ENCODE measurements around the gene PCGF3.

The PCGF3 gene

DNA sequence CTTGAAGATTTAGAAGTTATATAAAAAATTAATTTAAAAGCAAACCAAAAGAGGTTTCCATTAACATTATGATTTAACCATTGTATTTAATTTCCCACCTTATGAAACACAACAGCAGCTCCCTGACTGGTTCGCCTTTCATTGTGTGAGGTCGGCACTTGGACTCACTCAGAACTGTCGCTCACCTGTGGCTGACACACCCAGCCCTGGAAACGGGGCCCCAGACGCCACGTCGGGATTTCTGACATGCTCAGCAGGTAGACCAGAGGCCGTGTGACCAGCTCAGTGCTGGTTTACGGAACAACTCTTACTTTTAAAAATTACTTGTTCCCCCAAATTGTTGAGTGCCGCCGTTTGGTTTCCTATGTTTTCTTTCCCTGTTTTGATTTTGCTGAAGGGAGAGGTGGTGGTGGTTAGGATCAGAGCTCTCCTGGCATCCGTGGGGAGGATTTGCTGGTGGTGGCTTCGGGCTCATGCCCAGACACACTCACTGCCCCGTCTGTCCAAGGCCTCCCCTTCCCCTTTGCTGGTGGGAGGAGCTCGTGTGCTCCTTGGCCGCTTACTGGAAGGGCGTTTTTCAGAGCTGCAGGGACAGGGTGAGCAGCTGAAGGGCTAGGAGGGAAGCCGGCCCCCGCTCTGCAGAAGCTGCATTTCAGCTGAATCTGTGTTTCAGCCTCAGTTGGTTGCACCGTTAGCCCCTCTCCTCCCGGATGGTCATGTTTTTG, 61.1 kb downstream of the PCGF3 start:
- in situ Hi-C loops (cut with HindIII; ENCODE audit: low sequenced_read_pairs) = loop anchor here (5.0 kb wide), 1 partner anchor 81 kb away; no protein-coding TSS in a partner anchor
- DNase-seq (ENCODE audit: low read depth) = no peak
- TF ChIP-seq, protein P1, sequence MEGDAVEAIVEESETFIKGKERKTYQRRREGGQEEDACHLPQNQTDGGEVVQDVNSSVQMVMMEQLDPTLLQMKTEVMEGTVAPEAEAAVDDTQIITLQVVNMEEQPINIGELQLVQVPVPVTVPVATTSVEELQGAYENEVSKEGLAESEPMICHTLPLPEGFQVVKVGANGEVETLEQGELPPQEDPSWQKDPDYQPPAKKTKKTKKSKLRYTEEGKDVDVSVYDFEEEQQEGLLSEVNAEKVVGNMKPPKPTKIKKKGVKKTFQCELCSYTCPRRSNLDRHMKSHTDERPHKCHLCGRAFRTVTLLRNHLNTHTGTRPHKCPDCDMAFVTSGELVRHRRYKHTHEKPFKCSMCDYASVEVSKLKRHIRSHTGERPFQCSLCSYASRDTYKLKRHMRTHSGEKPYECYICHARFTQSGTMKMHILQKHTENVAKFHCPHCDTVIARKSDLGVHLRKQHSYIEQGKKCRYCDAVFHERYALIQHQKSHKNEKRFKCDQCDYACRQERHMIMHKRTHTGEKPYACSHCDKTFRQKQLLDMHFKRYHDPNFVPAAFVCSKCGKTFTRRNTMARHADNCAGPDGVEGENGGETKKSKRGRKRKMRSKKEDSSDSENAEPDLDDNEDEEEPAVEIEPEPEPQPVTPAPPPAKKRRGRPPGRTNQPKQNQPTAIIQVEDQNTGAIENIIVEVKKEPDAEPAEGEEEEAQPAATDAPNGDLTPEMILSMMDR (IDR thresholded peaks at IDR 0.05; ENCODE audit: low read depth, low read length, missing control alignments) = no peak
- no peak overlapping the region for H3K4me3 ChIP-seq (ENCODE audit: low read depth, low read length)

DNA sequence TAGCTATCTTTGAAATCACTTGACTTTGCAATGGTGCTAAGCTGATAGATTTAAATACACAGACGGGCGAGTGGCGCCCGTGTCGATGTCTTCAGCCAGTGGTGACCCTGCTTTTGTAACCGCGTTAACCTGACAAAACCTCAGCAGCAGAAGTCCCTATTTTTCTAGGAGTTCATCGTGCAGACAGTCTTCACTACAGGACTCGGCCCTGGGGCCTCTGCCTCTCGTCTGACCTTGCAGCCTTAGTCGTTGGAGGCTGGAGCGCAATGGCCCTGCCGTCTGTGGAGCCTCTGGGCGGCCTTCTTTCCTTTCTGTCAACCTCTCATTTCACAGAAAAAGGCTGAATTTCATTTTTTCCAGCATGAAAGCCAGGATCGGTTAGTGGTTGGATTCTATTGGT, 62.4 kb downstream of the PCGF3 start:
- in situ Hi-C loops (cut with HindIII; ENCODE audit: low sequenced_read_pairs) = loop anchor here (5.0 kb wide), 1 partner anchor 79 kb away; no protein-coding TSS in a partner anchor
- no peak overlapping the region for H3K4me3 ChIP-seq (ENCODE audit: low read depth, low read length)
- no peak for DNase-seq (ENCODE audit: low read depth)
- TF ChIP-seq, protein P1 (IDR thresholded peaks at IDR 0.05; ENCODE audit: low read depth, low read length, missing control alignments) = no peak

DNA sequence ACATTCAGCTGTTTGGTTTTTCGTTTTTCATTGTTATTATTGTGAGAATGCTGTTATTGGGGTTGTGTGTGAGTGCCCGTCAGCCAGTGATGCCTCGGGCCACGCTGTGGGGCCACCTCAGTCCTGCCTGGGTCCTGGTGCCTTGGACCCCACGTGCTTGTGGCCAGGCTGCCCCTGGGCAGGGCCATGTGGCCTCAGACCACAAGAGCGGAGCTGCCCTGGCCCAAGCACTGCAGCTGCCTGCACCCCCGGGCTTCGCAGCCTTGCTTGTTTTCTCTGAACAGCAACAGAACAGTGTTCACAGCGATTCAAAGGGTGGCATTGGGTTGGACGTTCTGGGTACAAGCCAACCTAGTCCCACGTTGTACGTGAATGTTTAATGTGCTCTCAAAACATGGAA, 63.4 kb downstream of the PCGF3 start:
- no peak for DNase-seq (ENCODE audit: low read depth)
- no peak overlapping the region for H3K4me3 ChIP-seq (ENCODE audit: low read depth, low read length)
- TF ChIP-seq, protein P1 (IDR thresholded peaks at IDR 0.05; ENCODE audit: low read depth, low read length, missing control alignments) = no peak
- in situ Hi-C loops (cut with HindIII; ENCODE audit: low sequenced_read_pairs) = loop anchor here (5.0 kb wide), 1 partner anchor 78 kb away; no protein-coding TSS in a partner anchor

DNA sequence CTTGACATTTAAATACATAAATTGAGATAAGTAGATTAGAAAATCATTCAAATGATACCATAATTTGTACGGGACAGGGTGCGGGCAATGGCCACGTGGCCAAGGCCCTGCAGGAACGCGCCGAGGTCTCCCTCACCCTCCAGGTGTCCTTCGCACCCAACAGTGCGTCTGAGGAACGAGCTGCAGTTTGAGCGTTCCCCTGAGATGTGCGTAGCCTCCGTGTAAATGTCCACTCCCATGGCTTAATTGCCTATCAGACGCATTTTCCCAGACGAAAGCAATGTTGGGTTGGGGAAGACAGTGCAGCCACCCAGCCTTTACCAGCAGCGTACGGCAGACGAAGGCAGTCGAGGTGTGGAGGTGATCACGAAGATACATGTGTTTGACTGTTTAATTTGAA, 63.9 kb downstream of the PCGF3 start:
- TF ChIP-seq, protein P1 (IDR thresholded peaks at IDR 0.05; ENCODE audit: low read depth, low read length, missing control alignments) = no peak
- in situ Hi-C loops (cut with HindIII; ENCODE audit: low sequenced_read_pairs) = loop anchor here (5.0 kb wide), 1 partner anchor 78 kb away; no protein-coding TSS in a partner anchor
- H3K4me3 ChIP-seq (ENCODE audit: low read depth, low read length) = no peak overlapping the region
- DNase-seq (ENCODE audit: low read depth) = no peak

DNA sequence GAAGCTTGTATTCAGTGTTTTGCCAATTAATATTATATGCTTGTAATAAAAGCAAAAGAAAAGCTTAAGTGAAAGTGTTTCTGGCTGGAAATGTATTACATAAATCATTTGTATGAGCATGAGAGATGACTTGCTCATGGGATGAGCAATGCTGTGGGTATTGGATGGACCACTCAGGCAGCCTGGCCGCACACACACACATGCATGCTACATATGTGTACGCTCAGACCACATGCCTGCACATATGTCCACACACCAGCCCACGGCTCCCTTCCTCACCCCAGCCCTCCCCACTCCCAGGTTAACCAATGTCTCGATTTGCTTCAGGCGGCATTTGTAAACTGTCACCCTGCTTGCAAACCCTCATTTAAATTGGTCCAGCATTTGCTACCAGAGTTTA, 64.4 kb downstream of the PCGF3 start:
- DNase-seq (ENCODE audit: low read depth) = no peak
- TF ChIP-seq, protein P1 (IDR thresholded peaks at IDR 0.05; ENCODE audit: low read depth, low read length, missing control alignments) = no peak

DNA sequence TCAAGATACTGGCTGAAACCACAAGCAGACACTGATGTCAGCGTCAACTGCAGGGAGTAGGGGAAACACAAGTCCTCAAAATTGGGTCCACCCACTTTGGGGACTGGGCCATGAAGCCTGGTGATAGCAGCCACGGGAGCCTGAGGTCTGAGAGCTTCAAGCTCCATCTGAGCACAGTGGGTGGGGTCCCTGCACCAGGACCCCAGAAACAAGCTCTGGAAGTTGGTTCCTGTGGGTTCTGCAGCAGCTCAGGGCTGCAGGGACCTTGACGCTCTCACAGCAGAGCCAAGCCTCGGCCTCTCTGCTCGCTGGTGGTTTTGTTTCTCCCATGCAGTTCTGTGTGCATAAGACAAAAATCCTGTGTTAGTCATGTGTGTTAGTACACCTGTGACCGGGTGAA, 65.8 kb downstream of the PCGF3 start:
- TF ChIP-seq, protein P1 (IDR thresholded peaks at IDR 0.05; ENCODE audit: low read depth, low read length, missing control alignments) = no peak
- no peak for DNase-seq (ENCODE audit: low read depth)
- in situ Hi-C loops (cut with HindIII; ENCODE audit: low sequenced_read_pairs) = no loop called here
- H3K4me3 ChIP-seq (ENCODE audit: low read depth, low read length) = no peak overlapping the region

More for the DNA sequence above, 64.4 kb downstream of the PCGF3 start:
- in situ Hi-C loops (cut with HindIII; ENCODE audit: low sequenced_read_pairs) = no loop called here
- H3K4me3 ChIP-seq (ENCODE audit: low read depth, low read length) = no peak overlapping the region

Data from astrocyte of the cerebellum (primary cell).